ENCODE measurements around the gene PPP3R1.

Gene PPP3R1

GRCh38 chr2:68230241-68231060, 21.9 kb downstream of the PPP3R1 start:
- DNase-seq: peak; percentile 73

- no peak for DNase-seq
These were observed 25.5 kb downstream of the PPP3R1 start for GRCh38 chr2:68226794-68227193.

- peak; percentile 21 for DNase-seq
These were observed 27.2 kb downstream of the PPP3R1 start for GRCh38 chr2:68225119-68225632.

GRCh38 chr2:68223419-68223818, 28.9 kb downstream of the PPP3R1 start:
- no peak for DNase-seq

GRCh38 chr2:68222287-68222686, 30.0 kb downstream of the PPP3R1 start:
- DNase-seq: no peak

- no peak for DNase-seq
These were observed 33.9 kb downstream of the PPP3R1 start for GRCh38 chr2:68218343-68218901.

GRCh38 chr2:68217729-68218128, 34.6 kb downstream of the PPP3R1 start:
- DNase-seq: no peak

GRCh38 chr2:68216454-68217310, 35.6 kb downstream of the PPP3R1 start:
- DNase-seq: peak; percentile 16

GRCh38 chr2:68214381-68214780, 38.0 kb downstream of the PPP3R1 start:
- no peak for DNase-seq

GRCh38 chr2:68206793-68207192, 45.5 kb downstream of the PPP3R1 start:
- DNase-seq: no peak

GRCh38 chr2:68203587-68203986, 48.7 kb downstream of the PPP3R1 start:
- DNase-seq: no peak

GRCh38 chr2:68200157-68200787, 52.1 kb downstream of the PPP3R1 start:
- no peak for DNase-seq

GRCh38 chr2:68196120-68196716, 56.1 kb downstream of the PPP3R1 start:
- peak; percentile 22 for DNase-seq

GRCh38 chr2:68195096-68195495, 57.2 kb downstream of the PPP3R1 start:
- DNase-seq: no peak

- peak; percentile 41 for DNase-seq
These were observed 58.5 kb downstream of the PPP3R1 start for GRCh38 chr2:68193787-68194372.

GRCh38 chr2:68193144-68193543, 59.2 kb downstream of the PPP3R1 start:
- peak; percentile 78 for DNase-seq

- DNase-seq: peak; percentile 53
These were observed 61.2 kb downstream of the PPP3R1 start for GRCh38 chr2:68190991-68191731.

- DNase-seq: no peak
These were observed 62.1 kb downstream of the PPP3R1 start for GRCh38 chr2:68189991-68190784.

- no peak for DNase-seq
These were observed 63.5 kb downstream of the PPP3R1 start for GRCh38 chr2:68188831-68189230.

GRCh38 chr2:68187329-68187728, 65.0 kb downstream of the PPP3R1 start:
- DNase-seq: no peak

Measured in NCI-H226 (cell line).